Omental fat pad (tissue), 4 donors: ENCODE data around the gene CAPN8. TPM values are rescaled to one million over a fixed set of nuclear protein-coding genes. Genes with fewer than 3 reads are reported as not detected.

ENCODE experiments used
- ATAC-seq: fragments of 150-250 bp; one replicate; pipeline ENCODE4 v1.9.1; 2016; ENCODE audit warnings: mild to moderate bottlenecking, moderate library complexity; ENCODE audit not compliant: low FRiP score
- DNase-seq: peaks from one replicate; pipeline ENCODE4 v3.0.0-alpha.2; 2019; ENCODE audit warnings: low spot score
- total RNA-seq, 4 donors: library from RNA; depleted of rRNA; stranded (reverse); fragments of >200 nt; gene quantifications; one replicate each; pipeline ENCODE4 v1.1.0, GENCODE V29; 2016
- TF ChIP-seq, protein P1 (sequence below), 3 donors: fragments of 450-650 bp; IDR thresholded peaks; one replicate each; pipeline ENCODE4 v1.5.1; 2016 to 2017; ENCODE audit warnings: antibody characterized with exemption in 3 of 3, mild to moderate bottlenecking in 3 of 3, moderate library complexity in 2 of 3

CAPN8 gene
- total RNA-seq, 4 donors from 2014 or later, result not detected

DNA sequence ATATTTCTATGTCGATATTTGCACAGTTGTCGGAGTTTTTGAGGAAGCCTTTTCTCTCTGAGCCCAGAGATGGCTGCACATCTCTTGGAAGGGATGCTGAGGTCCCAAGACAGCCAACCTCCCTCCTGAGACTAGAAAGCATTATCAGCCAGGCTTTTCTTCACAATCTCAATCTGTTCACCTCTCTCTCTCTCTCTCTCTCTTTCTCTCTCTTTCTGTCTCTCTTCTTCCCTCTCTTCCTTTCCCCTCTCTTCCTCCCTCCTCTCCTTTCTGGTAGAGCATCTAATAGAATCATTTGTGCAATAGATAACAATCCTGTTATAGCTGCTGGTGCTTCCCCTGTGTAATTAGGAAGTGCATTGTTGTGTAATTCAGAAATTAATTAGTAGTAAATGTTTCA is 131.8 kb downstream of the CAPN8 start:
- TF ChIP-seq, protein P1, sequence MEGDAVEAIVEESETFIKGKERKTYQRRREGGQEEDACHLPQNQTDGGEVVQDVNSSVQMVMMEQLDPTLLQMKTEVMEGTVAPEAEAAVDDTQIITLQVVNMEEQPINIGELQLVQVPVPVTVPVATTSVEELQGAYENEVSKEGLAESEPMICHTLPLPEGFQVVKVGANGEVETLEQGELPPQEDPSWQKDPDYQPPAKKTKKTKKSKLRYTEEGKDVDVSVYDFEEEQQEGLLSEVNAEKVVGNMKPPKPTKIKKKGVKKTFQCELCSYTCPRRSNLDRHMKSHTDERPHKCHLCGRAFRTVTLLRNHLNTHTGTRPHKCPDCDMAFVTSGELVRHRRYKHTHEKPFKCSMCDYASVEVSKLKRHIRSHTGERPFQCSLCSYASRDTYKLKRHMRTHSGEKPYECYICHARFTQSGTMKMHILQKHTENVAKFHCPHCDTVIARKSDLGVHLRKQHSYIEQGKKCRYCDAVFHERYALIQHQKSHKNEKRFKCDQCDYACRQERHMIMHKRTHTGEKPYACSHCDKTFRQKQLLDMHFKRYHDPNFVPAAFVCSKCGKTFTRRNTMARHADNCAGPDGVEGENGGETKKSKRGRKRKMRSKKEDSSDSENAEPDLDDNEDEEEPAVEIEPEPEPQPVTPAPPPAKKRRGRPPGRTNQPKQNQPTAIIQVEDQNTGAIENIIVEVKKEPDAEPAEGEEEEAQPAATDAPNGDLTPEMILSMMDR (IDR thresholded peaks at IDR 0.05), result no peak
- DNase-seq, result no peak

DNA sequence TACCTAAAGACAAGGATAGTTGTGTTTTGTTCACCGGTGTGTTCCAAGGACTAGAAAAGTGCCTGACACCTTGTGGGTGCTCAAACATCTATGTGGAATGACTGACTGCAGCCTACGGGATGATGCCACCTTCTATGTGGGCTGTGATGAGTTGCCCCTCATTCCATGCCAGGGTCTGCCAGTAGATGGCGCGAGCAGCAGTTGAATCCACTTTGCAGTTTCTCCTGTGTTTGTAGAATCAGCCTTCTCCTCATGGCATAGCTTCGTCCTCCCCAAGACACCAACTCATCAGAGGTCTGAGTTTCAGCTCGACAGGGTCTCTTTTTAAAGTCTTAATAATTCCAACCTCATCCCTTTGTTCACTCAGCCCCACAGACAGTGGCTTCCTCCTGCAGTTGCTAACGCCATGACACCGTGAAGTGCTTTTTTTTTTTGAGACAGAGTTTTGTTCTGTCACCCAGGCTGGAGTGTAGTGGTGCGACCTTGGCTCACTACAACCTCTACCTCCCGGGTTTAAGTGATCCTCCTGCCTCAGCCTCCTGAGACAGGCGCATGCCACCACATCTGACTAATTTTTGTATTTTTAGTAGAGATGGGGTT is 133.7 kb downstream of the CAPN8 start:
- no peak for ATAC-seq
- DNase-seq, result peak; percentile 29
- TF ChIP-seq, protein P1 (IDR thresholded peaks at IDR 0.05), result no peak

More for the DNA sequence above, 131.8 kb downstream of the CAPN8 start:
- no peak for ATAC-seq

DNA sequence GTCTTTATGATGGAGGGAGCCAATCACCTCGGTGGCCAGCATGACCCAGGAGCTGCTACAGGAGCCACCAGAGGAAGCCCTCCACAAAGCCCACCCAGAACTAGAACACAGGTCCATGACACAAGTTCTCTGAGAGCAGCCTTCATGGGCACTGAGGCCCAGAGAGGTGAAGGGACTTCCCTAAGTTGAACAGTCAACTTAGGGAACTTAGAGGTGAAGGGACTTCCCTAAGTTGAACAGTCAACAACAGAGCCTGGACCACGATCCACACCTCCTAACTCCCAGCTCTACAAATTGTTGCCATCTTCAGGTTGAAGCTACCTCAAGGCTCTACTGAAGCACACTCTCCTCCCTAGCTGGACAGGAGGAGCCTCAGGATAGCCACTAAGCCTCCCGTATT is 139.5 kb downstream of the CAPN8 start:
- ATAC-seq, result no peak
- no peak for DNase-seq
- TF ChIP-seq, protein P1 (IDR thresholded peaks at IDR 0.05), result no peak

DNA sequence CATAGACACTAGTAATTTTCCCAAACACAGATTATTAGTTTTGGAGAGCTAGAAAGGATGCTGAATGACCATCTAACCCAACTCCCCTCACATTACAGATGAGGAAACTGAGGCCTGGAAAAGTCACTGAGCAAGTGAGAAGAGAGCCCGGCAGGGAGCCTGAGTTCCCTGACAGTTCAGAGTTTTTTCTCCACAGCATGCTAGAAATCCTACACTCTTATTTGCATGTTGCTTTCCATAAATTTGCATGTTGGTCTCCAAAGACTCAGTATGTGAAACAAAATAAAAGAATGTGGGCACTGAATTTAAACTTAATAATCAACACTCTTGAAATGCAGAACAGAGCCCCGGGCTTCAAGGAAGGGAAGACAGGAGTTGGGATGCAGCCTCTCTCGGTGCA is 140.0 kb downstream of the CAPN8 start:
- DNase-seq (no peak), ATAC-seq (no peak)
- TF ChIP-seq, protein P1 (IDR thresholded peaks at IDR 0.05), result no peak

DNA sequence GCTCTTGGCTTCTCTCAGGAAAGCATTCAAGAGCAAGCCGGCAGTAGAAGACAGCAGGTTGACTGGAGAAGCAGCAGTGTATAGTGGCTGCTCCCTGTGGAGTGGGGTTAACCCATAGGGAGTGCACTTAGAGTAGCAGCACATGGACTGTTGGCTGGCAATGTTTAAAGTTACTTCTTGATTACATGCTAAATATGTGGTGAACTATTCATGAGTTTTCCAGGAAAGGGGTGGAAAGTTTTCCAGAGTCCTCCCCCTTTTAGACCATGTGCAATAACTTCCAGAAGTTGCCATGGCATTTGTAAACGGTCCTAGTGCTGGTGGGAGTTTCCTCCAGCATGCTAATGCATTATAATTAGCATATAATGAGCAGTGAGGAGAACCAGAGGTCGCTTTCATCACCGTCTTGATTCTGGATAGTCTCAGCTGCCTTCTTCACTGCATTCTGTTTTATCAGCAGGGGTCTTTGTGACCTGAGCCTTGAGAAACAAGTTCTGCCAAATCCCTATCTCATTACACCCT is 140.5 kb downstream of the CAPN8 start:
- ATAC-seq, result no peak
- TF ChIP-seq, protein P1 (IDR thresholded peaks at IDR 0.05), result no peak
- no peak for DNase-seq

DNA sequence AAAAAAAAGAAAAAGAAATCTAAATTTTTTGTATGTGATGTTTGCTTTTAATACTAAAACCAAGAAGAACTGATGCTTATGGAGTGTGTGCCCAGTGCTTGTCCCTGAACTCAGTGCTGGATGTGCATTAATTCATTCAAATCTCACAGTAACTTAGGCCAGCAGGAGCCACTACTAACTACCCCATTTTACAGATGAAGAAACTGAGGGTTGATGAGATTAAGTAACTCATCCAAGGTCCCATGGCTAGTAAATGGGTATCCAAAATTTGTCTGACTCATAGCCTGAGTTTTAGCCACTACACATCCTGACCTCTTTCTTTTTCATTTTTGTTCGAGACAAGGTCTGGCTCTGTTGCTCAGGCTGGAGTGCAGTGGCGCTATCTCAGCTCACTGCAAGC is 144.4 kb downstream of the CAPN8 start:
- TF ChIP-seq, protein P1 (IDR thresholded peaks at IDR 0.05), result no peak
- no peak for ATAC-seq
- DNase-seq, result no peak

DNA sequence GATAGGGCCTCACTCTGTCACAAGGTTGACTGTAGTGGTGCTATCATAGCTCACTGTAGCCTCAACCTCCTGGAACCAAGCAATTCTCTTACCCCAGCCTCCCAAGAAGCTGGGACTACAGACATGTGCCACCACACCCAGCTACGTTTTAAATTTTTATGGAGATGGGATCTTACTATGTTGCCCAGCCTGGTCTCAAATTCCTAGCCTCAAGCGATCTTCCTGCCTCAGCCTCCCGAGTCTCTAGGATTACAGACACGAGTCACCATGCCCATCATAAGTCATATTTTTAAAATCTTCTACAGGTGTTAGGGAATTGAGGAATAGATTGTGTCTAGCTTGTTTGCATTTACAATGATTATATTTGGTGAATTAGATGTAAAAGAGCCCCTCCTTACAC is 145.3 kb downstream of the CAPN8 start:
- ATAC-seq (no peak), DNase-seq (no peak)
- TF ChIP-seq, protein P1 (IDR thresholded peaks at IDR 0.05), result no peak
